Measurements from ENCODE around the gene CD300E. TPM values are rescaled to one million over a fixed set of nuclear protein-coding genes. Genes with fewer than 3 reads are reported as not detected.

CD300E gene
- total RNA-seq, 1 donor from 2014 or later = not detected

- Mint-ChIP-seq H3K4me3 (no peak overlapping the region), H3K27ac (ENCODE audit: unreplicated experiment) (no peak overlapping the region), H3K27me3 (ENCODE audit: low read depth) (peaks cover 40% of the 10 kb centered on the region), H3K9me3 (no peaks in the 10 kb centered on the region), H3K36me3 (ENCODE audit: low read depth) (no peaks in the 10 kb centered on the region), H3K4me1 (no peaks in the 10 kb centered on the region)
- no peak for TF ChIP-seq CTCF (conservative IDR thresholded peaks at IDR 0.05)
- DNase-seq (ENCODE audit: low read depth, low spot score) = no peak
Observed at GRCh38 chr17:74591503-74591902, 32.0 kb downstream of the CD300E start.

DNA sequence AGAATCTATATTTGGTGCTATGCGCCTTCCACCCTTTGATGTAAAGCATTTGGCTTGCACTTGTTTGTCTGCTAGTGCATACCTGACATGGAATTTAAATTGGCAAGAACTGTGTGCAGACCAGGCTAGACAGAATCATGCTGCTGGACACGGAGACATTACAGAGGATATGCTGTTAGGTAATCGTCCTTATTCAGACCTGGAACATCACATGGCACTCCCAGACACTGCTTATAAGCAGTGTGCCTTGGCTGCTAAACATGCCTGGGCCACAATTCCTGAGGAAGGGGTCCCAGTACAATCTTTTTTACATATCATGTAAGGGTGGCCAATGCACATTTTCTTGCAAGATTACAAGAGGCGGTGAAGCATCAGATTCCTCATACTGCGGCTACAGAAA, 37.8 kb downstream of the CD300E start:
- Mint-ChIP-seq H3K4me1 (peaks cover 18% of the 10 kb centered on the region), H3K27me3 (ENCODE audit: low read depth) (peaks cover 12% of the 10 kb centered on the region), H3K36me3 (ENCODE audit: low read depth) (peaks cover 6% of the 10 kb centered on the region), H3K9me3 (peaks cover 7% of the 10 kb centered on the region), H3K4me3 (no peak overlapping the region), H3K27ac (ENCODE audit: unreplicated experiment) (no peak overlapping the region)
- DNase-seq (ENCODE audit: low read depth, low spot score) = no peak
- TF ChIP-seq CTCF (conservative IDR thresholded peaks at IDR 0.05) = no peak

DNA sequence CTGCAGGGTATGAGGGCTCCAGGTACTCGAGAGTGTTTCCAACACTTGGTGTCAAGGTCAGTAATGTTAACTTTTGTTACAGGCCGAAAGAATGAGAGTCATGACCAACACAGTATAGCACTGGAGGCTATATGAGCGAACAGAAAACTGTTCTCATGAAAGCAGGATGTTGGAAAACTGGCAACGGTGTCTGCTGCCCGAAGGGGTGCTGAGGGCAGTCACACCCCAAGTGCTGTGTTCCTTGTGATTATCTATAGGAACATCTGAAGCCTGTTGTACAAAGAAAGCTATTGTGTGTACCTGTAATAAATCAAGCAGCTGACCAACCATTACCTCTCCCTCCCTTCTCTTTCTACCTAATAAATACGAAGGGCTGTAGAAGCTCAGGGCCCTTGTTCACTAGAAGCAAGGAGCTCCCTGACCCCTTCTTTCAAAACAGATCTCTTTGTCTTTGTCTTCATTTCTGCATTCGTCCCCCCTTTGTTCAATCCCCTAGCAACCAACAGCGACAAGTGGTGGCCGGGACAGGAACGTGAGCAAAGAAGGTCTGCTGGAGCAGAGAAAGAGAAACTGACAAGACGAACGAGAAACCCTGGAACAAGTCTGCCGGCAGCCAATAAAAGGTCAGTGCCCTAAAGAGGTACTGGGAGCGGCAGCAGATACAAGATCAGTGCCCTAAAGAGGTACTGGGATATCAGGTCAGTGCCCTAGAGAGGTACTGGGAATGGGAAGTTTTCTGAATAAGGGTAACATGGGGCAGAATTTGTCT, 39.1 kb downstream of the CD300E start:
- no peak for TF ChIP-seq CTCF (conservative IDR thresholded peaks at IDR 0.05)
- H3K27me3 Mint-ChIP-seq (ENCODE audit: low read depth) = peaks cover 6% of the 10 kb centered on the region
- no peak overlapping the region for H3K27ac Mint-ChIP-seq (ENCODE audit: unreplicated experiment)
- H3K4me3 Mint-ChIP-seq = no peak overlapping the region
- peaks cover 6% of the 10 kb centered on the region for H3K36me3 Mint-ChIP-seq (ENCODE audit: low read depth)
- DNase-seq (ENCODE audit: low read depth, low spot score) = peak; percentile 12
- peaks cover 18% of the 10 kb centered on the region for H3K4me1 Mint-ChIP-seq
- peaks cover 7% of the 10 kb centered on the region for H3K9me3 Mint-ChIP-seq

GRCh38 chr17:74582633-74583032, 40.9 kb downstream of the CD300E start:
- TF ChIP-seq CTCF (conservative IDR thresholded peaks at IDR 0.05) = no peak
- Mint-ChIP-seq H3K36me3 (ENCODE audit: low read depth) (peaks cover 6% of the 10 kb centered on the region), H3K4me3 (no peak overlapping the region), H3K27me3 (ENCODE audit: low read depth) (peaks cover 9% of the 10 kb centered on the region), H3K4me1 (peaks cover 18% of the 10 kb centered on the region), H3K9me3 (peaks cover 7% of the 10 kb centered on the region), H3K27ac (ENCODE audit: unreplicated experiment) (no peak overlapping the region)
- DNase-seq (ENCODE audit: low read depth, low spot score) = no peak

DNA sequence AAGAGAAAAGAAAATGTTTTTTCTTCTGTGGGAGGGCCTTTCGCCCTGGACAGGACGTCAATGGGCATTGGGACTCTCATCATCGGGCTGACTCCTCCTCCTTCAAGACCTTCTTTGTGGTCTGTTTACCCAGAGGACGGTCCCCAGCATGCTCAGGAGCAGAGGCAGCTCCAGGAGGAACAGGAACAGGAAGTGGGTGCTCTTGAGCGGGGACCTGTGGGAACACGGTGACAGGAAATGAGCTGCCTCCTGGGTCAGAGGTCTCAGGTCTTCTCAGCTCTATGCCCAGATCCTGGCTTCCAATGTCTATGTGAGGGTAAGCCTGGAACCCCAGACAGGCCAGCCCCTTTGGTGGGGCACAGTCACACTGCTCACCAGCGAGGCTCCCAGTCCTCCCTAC, 43.6 kb downstream of the CD300E start:
- H3K36me3 Mint-ChIP-seq (ENCODE audit: low read depth) = peaks cover 6% of the 10 kb centered on the region
- no peak for DNase-seq (ENCODE audit: low read depth, low spot score)
- TF ChIP-seq CTCF (conservative IDR thresholded peaks at IDR 0.05) = no peak
- no peak overlapping the region for H3K27ac Mint-ChIP-seq (ENCODE audit: unreplicated experiment)
- peaks cover 12% of the 10 kb centered on the region for H3K9me3 Mint-ChIP-seq
- H3K4me1 Mint-ChIP-seq = peaks cover 15% of the 10 kb centered on the region
- H3K27me3 Mint-ChIP-seq (ENCODE audit: low read depth) = peaks cover 24% of the 10 kb centered on the region
- H3K4me3 Mint-ChIP-seq = no peak overlapping the region

Measured in neural crest cell (in vitro differentiated cells).